Progenitor cell of endocrine pancreas (in vitro differentiated cells): ENCODE results near the gene HCFC1. TPM values are rescaled to one million over a fixed set of nuclear protein-coding genes. Genes with fewer than 3 reads are reported as not detected.

ENCODE experiments used
- DNase-seq: peaks from one replicate; pipeline ENCODE4 v3.0.0; 2021; ENCODE audit warnings: low spot score; ENCODE audit not compliant: unreplicated experiment
- H3K27ac Mint-ChIP-seq: 2 replicates; pipeline ENCODE4 v1.8.0; 2021; ENCODE audit warnings: mild to moderate bottlenecking, moderate library complexity, mixed read lengths
- H3K27me3 Mint-ChIP-seq: 2 replicates; pipeline ENCODE4 v1.8.0; 2021; ENCODE audit warnings: mixed read lengths
- H3K36me3 Mint-ChIP-seq: 2 replicates; pipeline ENCODE4 v1.8.0; 2022; ENCODE audit warnings: mixed read lengths; ENCODE audit not compliant: insufficient read depth
- H3K4me1 Mint-ChIP-seq: 2 replicates; pipeline ENCODE4 v1.8.0; 2021; ENCODE audit warnings: low read depth, mixed read lengths
- H3K4me3 Mint-ChIP-seq: 2 replicates; pipeline ENCODE4 v1.8.0; 2021; ENCODE audit warnings: low read depth, mild to moderate bottlenecking, moderate library complexity, mixed read lengths
- H3K9me3 Mint-ChIP-seq: 2 replicates; pipeline ENCODE4 v1.8.0; 2021; ENCODE audit warnings: low read depth, mixed read lengths
- total RNA-seq: library from RNA; stranded (reverse); gene quantifications from 2 replicates; pipeline ENCODE4 v1.2.1, GENCODE V29; 2021
- TF ChIP-seq, protein P1 (sequence below): fragments of 200-600 bp; sonication (generic); IDR thresholded peaks from one replicate; pipeline ENCODE4 v1.5.0; 2021; ENCODE audit warnings: antibody characterized with exemption, mild to moderate bottlenecking; ENCODE audit not compliant: unreplicated experiment

The HCFC1 gene
- total RNA-seq, 1 donor from 2014 or later, result 121 TPM

DNA sequence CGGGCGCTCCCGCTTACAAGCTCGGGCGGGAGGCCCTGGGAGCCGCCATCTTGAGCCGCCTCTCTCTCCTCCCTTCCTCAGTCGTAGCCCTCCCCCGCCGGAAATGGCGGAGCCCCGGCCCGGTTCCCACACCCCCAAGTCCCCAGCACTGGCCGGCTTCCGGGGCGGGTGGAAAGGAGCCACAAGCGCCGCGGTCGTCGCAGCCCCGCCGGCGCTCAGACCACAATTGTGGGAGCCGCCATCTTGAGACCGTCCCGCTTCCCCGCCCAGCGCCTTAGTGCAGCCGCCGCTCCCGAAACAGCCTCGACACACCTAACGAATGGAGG lies 531 bp downstream of the HCFC1 start:
- H3K4me1 Mint-ChIP-seq, result peaks cover 38% of the 10 kb centered on the region

DNA sequence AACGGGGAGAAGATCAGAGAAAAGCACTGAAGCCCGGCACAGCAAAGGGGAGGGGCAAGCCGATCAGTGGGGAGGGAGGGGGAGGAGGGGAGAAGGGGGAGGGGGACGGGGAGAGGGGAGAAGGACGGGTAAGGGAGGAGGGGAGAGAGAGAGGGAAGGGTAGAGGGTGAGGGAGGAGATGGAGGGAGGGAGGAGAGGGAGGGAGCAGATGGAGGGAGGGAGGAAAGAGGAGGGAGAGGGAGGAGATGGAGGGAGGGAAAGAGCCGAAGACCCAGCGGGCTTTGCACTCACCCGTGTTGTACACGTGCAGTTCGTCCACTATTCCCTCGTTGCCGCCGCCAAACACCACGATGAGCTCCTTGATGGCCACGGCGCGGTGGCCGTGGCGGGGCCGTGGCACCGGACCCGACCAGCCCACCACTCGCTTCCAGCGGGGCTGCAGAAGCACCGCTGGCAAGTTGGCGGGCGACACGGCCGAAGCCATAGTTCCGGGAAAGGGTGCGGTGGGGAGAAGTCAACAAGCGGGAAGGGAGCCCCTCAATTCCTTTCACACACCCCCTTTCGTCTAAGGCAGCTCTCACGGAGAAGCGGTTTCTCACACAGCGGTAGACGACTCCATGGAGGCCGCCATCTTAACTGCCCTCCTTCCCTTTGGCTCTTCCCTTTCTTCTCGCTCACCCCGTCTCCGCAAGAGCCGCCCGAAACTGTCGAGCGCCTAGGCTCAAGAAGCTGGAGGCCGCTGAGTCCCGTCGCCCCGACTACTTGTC lies 1.1 kb downstream of the HCFC1 start:
- no peaks in the 10 kb centered on the region for H3K27me3 Mint-ChIP-seq
- H3K4me1 Mint-ChIP-seq, result peaks cover 38% of the 10 kb centered on the region
- peak overlapping the region; percentile 100 for H3K27ac Mint-ChIP-seq
- H3K36me3 Mint-ChIP-seq, result no peaks in the 10 kb centered on the region
- H3K4me3 Mint-ChIP-seq, result peak overlapping the region; percentile 100
- no peaks in the 10 kb centered on the region for H3K9me3 Mint-ChIP-seq
- DNase-seq, result no peak
- TF ChIP-seq, protein P1, sequence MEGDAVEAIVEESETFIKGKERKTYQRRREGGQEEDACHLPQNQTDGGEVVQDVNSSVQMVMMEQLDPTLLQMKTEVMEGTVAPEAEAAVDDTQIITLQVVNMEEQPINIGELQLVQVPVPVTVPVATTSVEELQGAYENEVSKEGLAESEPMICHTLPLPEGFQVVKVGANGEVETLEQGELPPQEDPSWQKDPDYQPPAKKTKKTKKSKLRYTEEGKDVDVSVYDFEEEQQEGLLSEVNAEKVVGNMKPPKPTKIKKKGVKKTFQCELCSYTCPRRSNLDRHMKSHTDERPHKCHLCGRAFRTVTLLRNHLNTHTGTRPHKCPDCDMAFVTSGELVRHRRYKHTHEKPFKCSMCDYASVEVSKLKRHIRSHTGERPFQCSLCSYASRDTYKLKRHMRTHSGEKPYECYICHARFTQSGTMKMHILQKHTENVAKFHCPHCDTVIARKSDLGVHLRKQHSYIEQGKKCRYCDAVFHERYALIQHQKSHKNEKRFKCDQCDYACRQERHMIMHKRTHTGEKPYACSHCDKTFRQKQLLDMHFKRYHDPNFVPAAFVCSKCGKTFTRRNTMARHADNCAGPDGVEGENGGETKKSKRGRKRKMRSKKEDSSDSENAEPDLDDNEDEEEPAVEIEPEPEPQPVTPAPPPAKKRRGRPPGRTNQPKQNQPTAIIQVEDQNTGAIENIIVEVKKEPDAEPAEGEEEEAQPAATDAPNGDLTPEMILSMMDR, result no peak

More for the DNA sequence above, 531 bp downstream of the HCFC1 start:
- H3K27me3 Mint-ChIP-seq, result no peaks in the 10 kb centered on the region
- H3K27ac Mint-ChIP-seq, result peak overlapping the region; percentile 100
- H3K9me3 Mint-ChIP-seq, result no peaks in the 10 kb centered on the region
- peak; percentile 81 for DNase-seq
- peak overlapping the region; percentile 100 for H3K4me3 Mint-ChIP-seq
- peaks cover 1% of the 10 kb centered on the region for H3K36me3 Mint-ChIP-seq
- TF ChIP-seq, protein P1, result no peak

DNA sequence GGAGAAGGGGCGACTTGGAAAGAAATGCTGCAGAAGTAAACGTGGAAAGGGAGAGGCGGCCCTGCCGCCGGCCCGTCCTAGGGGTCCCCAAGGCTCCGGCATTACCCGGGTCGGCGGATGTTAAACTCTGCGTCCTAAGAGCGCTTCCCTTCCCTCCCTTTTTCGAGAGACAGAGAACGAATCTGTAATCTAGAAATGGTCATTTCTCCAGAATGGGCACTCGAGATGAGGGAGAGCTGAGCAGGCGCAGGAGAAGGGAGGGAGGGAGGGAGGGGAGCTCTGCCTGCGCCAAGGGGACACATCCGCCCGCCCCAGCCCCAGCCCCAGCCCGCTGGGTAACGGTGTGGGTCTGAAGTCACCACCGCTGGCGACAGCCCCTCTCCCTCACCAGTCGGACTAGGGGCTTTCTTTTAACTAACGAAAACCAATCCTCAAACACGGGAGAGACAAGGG lies 1.7 kb downstream of the HCFC1 start:
- Mint-ChIP-seq H3K27me3 (no peaks in the 10 kb centered on the region), H3K27ac (peak overlapping the region; percentile 87), H3K36me3 (no peaks in the 10 kb centered on the region), H3K4me3 (peak overlapping the region; percentile 100), H3K4me1 (peaks cover 38% of the 10 kb centered on the region), H3K9me3 (no peaks in the 10 kb centered on the region)
- TF ChIP-seq, protein P1, result no peak
- no peak for DNase-seq

GRCh38 chrX:153969125-153969903 lies 2.3 kb downstream of the HCFC1 start:
- Mint-ChIP-seq H3K9me3 (no peaks in the 10 kb centered on the region), H3K27ac (peak overlapping the region; percentile 87), H3K4me1 (peaks cover 34% of the 10 kb centered on the region), H3K36me3 (no peaks in the 10 kb centered on the region), H3K4me3 (peak overlapping the region; percentile 100), H3K27me3 (no peaks in the 10 kb centered on the region)
- TF ChIP-seq, protein P1, result peak; percentile 15
- no peak for DNase-seq

- TF ChIP-seq, protein P1, result peak; percentile 20
- no peaks in the 10 kb centered on the region for H3K9me3 Mint-ChIP-seq
- H3K27me3 Mint-ChIP-seq, result no peaks in the 10 kb centered on the region
- H3K36me3 Mint-ChIP-seq, result no peaks in the 10 kb centered on the region
- DNase-seq, result no peak
- peak overlapping the region; percentile 87 for H3K27ac Mint-ChIP-seq
- peaks cover 30% of the 10 kb centered on the region for H3K4me1 Mint-ChIP-seq
- peak overlapping the region; percentile 100 for H3K4me3 Mint-ChIP-seq
Measured at GRCh38 chrX:153968754-153969124, 2.9 kb downstream of the HCFC1 start.
